Transverse colon (tissue), 4 donors: ENCODE measurements around the gene CHRM3. TPM values are rescaled to one million over a fixed set of nuclear protein-coding genes. Genes with fewer than 3 reads are reported as not detected.

Experiments
- DNase-seq: peaks from one replicate; pipeline ENCODE4 v3.0.0-alpha.2; 2019
- H3K27ac ChIP-seq, 4 donors: fragments of 200-600 bp; sonication (generic); 2 replicates each; pipeline ENCODE4 v1.5.1; 2016 to 2018; ENCODE audit warnings: inconsistent platforms in 4 of 4
- H3K27me3 ChIP-seq: fragments of 200-600 bp; sonication (generic); 2 replicates; pipeline ENCODE4 v1.5.1; 2017; ENCODE audit warnings: inconsistent platforms
- H3K36me3 ChIP-seq, 4 donors: fragments of 200-600 bp; sonication (generic); 2 replicates each; pipeline ENCODE4 v1.5.1; 2017 to 2019; ENCODE audit warnings: inconsistent platforms in 4 of 4
- H3K4me1 ChIP-seq, 4 donors: fragments of 200-600 bp; sonication (generic); 2 replicates each; pipeline ENCODE4 v1.5.1; 2017 to 2020; ENCODE audit warnings: inconsistent platforms in 4 of 4
- H3K4me3 ChIP-seq, 4 donors: fragments of 200-600 bp; sonication (generic); 1 replicate in 1 of 4; 2 replicates in 3 of 4; pipeline versions ENCODE4 v1.5.1 to v1.6.1; 2017 to 2019; ENCODE audit warnings: inconsistent platforms in 4 of 4
- H3K9me3 ChIP-seq, 2 donors: fragments of 200-600 bp; sonication (generic); 2 replicates each; pipeline ENCODE4 v1.5.1; 2017 to 2019; ENCODE audit warnings: inconsistent platforms in 2 of 2
- CTCF ChIP-seq, 5 experiments: fragments of 200-600 bp in 3 of 5; fragments of 450-650 bp in 2 of 5; sonication (generic) in 3 of 5; IDR thresholded peaks; 1 replicate in 2 of 5; 2 replicates in 3 of 5; pipeline ENCODE4 v1.5.1; 2016 to 2017; ENCODE audit warnings: antibody characterized with exemption in 5 of 5, inconsistent platforms in 3 of 5, mild to moderate bottlenecking in 2 of 5, moderate library complexity in 1 of 5
- EP300 ChIP-seq: sonication (generic); formaldehyde crosslinking; IDR thresholded peaks from one replicate; pipeline ENCODE4 v1.6.1; 2017; ENCODE audit warnings: antibody characterized with exemption, low read depth
- POLR2A ChIP-seq: fragments of 450-650 bp; IDR thresholded peaks from one replicate; pipeline ENCODE4 v1.6.1; 2016; ENCODE audit warnings: antibody characterized with exemption, mild to moderate bottlenecking, moderate library complexity
- POLR2AphosphoS5 ChIP-seq, 3 donors: sonication (generic); formaldehyde crosslinking; IDR thresholded peaks; one replicate each; pipeline ENCODE4 v1.6.1; 2016; ENCODE audit warnings: antibody characterized with exemption in 3 of 3
- WGBS, 2 donors: methylation state at CpG; one replicate each; pipeline ENCODE4 v1.1.5; 2018; ENCODE audit warnings: low coverage in 1 of 2; 5-methylcytosine and 5-hydroxymethylcytosine counted together
- in situ Hi-C, 4 donors: fragments of 200-750 bp; cut with MboI; loops; one replicate each; pipeline versions ENCODE4 v1.15.0 to v1.15.1; 2017; ENCODE audit warnings: low sequenced_read_pairs in 3 of 4, low pct_ligation_motif_present in 1 of 4, low pct_unique_long_range_greater_than_20kb in 1 of 4
- intact Hi-C: fragments of 100-400 bp; cut with DNase I; formaldehyde crosslinking; loops from one replicate; pipeline ENCODE4 v1.15.1; 2023; ENCODE audit warnings: low total_unique reads
- total RNA-seq, 4 donors: library from RNA; depleted of rRNA; stranded (reverse); fragments of >200 nt; gene quantifications; one replicate each; pipeline ENCODE4 v1.1.0, GENCODE V29; 2016

CHRM3 gene
- total RNA-seq, 4 donors from 2014 or later, result 14.6 to 29.5 (median 18.9) TPM

GRCh38 chr1:239382666-239383065, 3.7 kb upstream of the CHRM3 start:
- no peak overlapping the region for H3K4me3 ChIP-seq
- no peaks in the 10 kb centered on the region for H3K9me3 ChIP-seq
- H3K36me3 ChIP-seq, result no peaks in the 10 kb centered on the region
- intact Hi-C loops (no loop called here), in situ Hi-C loops (loop anchor here in 1 of 4 donors (25.0 kb wide), 1 partner anchor 530 kb away; no protein-coding TSS in a partner anchor)
- TF ChIP-seq POLR2AphosphoS5 (IDR thresholded peaks at IDR 0.05), result no peak
- TF ChIP-seq CTCF (IDR thresholded peaks at IDR 0.05), result no peak
- TF ChIP-seq EP300, result no peak
- no peak for TF ChIP-seq POLR2A
- peaks cover 20% of the 10 kb centered on the region for H3K27me3 ChIP-seq
- no peak overlapping the region for H3K27ac ChIP-seq
- WGBS, 2 donors, result 79 to 80% methylated on average over 5 of the region's 5 CpGs
- peaks cover 0 to 12% (median 3%) of the 10 kb centered on the region in 4 donors for H3K4me1 ChIP-seq
- DNase-seq, result no peak

DNA sequence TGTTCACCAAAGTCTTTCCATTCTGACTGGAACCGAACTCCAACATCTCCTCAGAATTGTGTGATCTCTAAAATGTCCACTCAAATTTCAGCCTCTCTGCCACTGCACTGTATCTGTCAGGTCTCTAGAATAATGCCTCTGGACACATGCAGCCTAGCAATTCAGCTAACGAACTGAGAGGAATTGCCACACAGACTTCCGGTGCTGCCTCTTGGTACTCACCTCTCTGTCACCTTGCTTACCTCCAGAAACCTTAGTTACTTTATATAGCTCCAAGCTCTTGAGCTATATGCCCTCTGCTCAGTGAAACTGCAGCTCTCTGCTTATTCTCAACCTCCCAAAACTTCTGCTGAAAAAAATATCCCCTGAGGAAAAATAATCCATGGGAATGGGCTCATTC, 2.7 kb upstream of the CHRM3 start:
- intact Hi-C loops, result no loop called here
- H3K27me3 ChIP-seq, result peaks cover 31% of the 10 kb centered on the region
- in situ Hi-C loops, result loop anchor here in 1 of 4 donors (25.0 kb wide), 1 partner anchor 529 kb away; no protein-coding TSS in a partner anchor
- peaks cover 0 to 16% (median 3%) of the 10 kb centered on the region in 4 donors for H3K4me1 ChIP-seq
- no peaks in the 10 kb centered on the region for H3K9me3 ChIP-seq
- 79 to 86% methylated on average over 3 of the region's 3 CpGs for WGBS, 2 donors
- no peaks in the 10 kb centered on the region for H3K36me3 ChIP-seq
- no peak overlapping the region for H3K4me3 ChIP-seq
- H3K27ac ChIP-seq, result no peak overlapping the region
- no peak for DNase-seq
- TF ChIP-seq POLR2AphosphoS5 (IDR thresholded peaks at IDR 0.05) (no peak), EP300 (no peak), CTCF (IDR thresholded peaks at IDR 0.05) (no peak), POLR2A (no peak)

DNA sequence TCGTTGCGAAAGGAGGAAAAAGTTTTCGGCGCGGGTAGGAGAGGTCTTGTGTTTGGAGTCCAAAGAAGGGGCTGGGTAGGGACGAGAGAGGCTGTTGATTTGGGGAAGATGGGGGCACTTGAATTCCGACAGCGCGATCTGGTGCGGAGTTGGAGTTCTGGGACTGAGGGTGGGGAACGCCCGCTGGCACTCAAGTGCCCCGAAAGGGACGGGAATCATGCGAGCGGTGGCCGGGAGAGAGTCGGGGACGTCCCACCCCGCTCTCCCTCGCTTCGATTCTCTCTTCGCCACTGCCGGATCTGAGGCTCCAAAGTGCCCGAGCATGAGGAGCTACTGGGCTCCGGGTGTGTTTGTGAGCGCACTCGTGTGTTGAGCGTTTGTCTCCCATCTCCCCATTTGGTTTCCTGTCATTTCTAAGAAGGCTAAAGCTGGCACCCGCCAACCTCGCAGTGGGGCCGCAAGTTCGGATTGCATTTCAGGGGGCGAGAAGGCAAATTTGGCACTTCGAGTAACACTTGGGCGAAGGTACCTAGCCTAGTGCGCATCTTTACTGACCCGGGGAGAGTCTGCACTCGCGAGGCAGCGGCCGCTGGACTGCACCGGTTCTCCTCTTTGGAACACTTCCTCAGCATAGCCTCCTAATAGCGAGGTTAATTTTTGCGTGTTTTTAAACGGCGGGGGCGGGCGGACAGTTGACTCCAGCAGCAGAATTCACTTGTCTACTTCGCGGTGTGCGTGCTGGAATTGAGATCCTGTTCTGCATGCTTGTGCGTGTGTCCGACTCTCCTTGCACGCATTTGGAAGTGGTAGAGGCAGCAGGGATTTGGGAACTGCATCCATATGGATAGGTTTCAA, 1.2 kb downstream of the CHRM3 start:
- Histone ChIP-seq H3K27me3 (peaks cover 33% of the 10 kb centered on the region), H3K27ac (peak overlapping the region; percentile 81 to 85 (median 83)), H3K4me1 (peaks cover 0 to 16% (median 3%) of the 10 kb centered on the region in 4 donors), H3K9me3 (no peaks in the 10 kb centered on the region), H3K4me3 (peak overlapping the region; percentile 66 to 89 (median 72)), H3K36me3 (no peaks in the 10 kb centered on the region)
- intact Hi-C loops (no loop called here), in situ Hi-C loops (loop anchor here in 1 of 4 donors (25.0 kb wide), 1 partner anchor 525 kb away; no protein-coding TSS in a partner anchor)
- WGBS, 2 donors, result 4% methylated on average over 53 of the region's 55 CpGs; no CpG with 5 or more reads in 1 of the 2 donors
- DNase-seq, result peak; percentile 18
- TF ChIP-seq POLR2AphosphoS5 (IDR thresholded peaks at IDR 0.05), result no peak
- TF ChIP-seq EP300, result no peak
- TF ChIP-seq POLR2A, result no peak
- no peak for TF ChIP-seq CTCF (IDR thresholded peaks at IDR 0.05)

- TF ChIP-seq CTCF (IDR thresholded peaks at IDR 0.05) (no peak), POLR2AphosphoS5 (IDR thresholded peaks at IDR 0.05) (no peak), POLR2A (no peak), EP300 (no peak)
- H3K27me3 ChIP-seq, result peaks cover 33% of the 10 kb centered on the region
- H3K27ac ChIP-seq, result peak overlapping the region in 3 of 4 donors; percentile 81 to 85 (median 85)
- peaks cover 0 to 16% (median 3%) of the 10 kb centered on the region in 4 donors for H3K4me1 ChIP-seq
- peak overlapping the region; percentile 66 to 89 (median 72) for H3K4me3 ChIP-seq
- H3K9me3 ChIP-seq, result no peaks in the 10 kb centered on the region
- DNase-seq, result no peak
- WGBS, 2 donors, result 19% methylated on average over 5 of the region's 5 CpGs; no CpG with 5 or more reads in 1 of the 2 donors
- H3K36me3 ChIP-seq, result no peaks in the 10 kb centered on the region
- in situ Hi-C loops (loop anchor here in 1 of 4 donors (25.0 kb wide), 1 partner anchor 524 kb away; no protein-coding TSS in a partner anchor), intact Hi-C loops (no loop called here)
These were observed 1.8 kb downstream of the CHRM3 start for GRCh38 chr1:239388159-239388485.
